ENCODE results near the gene NEDD8.

DNA sequence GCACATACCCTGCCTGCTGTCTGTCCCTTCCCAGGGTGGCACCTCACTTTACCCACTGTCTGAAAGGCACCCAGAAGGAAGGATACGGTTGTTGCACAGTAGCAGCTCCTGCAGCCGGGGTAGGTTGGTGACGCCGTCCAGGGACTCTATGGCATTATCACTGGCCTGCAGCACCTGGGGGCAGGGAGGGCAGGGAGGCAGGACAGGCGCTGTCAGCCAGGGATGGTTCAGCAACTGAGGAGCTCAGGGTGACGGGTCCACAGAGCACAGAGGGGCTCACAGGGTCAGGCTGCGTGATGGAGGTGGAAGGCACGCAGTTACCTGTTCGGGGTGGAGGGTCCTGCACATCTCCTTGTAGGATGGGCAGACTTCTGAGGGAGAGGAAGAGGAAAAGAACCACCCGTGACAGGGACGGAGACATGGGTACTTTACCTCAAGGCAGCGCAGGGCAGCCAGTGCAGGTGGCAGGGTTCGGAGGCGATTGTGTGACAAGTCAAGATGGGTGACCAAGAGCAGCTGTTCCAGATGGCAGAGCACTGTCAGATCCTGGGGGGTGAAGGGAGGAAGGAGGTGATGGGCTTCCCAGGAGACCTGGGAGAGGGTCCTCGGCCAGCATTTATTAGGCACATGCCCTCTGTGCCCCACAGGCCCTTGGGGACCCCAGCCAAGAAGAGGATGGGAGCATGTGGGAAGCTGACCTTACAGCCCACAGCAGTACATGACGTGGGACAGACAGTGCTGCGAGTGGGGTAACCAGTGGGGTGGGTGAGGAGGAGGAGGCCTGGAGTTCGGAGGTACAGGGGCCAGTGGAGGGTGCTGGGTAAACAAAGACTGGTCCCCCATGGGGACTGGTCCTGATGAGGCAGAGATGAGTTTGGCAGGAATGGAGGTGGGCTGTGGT lies 34.4 kb upstream of the NEDD8 start:
- no peak for TF ChIP-seq POLR2A (IDR thresholded peaks at IDR 0.05)
- TF ChIP-seq CTCF (IDR thresholded peaks at IDR 0.05), result no peak
